ENCODE measurements around the gene RGS6.
A peak's percentile ranks its signal among the peaks of the same experiment; 100 is the strongest.

RGS6 gene

DNA sequence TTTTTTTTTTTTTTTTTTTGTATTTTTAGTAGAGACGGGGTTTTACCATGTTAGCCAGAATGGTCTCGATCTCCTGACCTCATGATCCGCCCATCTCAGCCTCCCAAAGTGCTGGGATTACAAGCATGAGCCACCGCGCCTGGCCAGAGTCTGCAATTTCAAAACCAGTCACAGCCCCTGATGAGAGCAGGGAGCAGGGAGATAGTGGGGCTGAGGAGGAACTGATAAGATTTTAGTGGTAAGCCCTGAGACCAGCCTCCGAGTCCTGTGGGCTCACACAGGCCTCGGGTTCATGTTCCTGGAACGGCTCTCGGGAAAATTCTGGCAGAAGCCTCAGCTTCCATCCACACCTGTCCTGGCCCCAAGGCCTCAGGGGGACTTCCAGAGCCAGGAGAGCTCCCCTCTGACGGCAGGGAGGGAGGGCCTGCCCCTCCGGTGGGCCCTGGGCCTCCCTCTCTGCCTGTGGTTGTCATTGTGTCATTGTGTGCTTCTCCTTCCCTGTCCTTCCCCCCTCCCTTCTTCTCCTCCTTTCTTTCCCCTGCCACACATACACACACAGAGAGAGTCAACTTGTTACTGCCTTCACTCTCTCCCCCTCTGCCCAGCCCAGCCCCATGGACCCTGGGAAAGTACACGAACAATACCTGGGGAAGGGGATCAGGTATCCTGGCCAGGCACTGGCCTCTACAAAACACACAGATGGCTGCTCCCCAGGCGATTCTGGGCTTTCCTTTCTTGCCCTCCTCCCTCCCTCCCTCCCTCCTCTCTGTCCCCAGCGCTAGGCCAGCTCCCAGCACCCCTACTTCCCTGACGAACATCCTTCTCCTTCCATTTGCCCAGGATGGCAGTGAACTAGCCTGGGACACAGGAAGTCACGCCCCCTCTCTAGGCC lies 667.6 kb downstream of the RGS6 start:
- no peak for DNase-seq (ENCODE audit: insufficient read length, low spot score)
- TF ChIP-seq POLR2A (IDR thresholded peaks at IDR 0.05; ENCODE audit: low read depth, low read length): no peak
- FAIRE-seq: no peak

GRCh38 chr14:72600551-72601330 lies 668.5 kb downstream of the RGS6 start:
- DNase-seq (ENCODE audit: insufficient read length, low spot score) (no peak), FAIRE-seq (no peak)
- no peak for TF ChIP-seq POLR2A (IDR thresholded peaks at IDR 0.05; ENCODE audit: low read depth, low read length)

DNA sequence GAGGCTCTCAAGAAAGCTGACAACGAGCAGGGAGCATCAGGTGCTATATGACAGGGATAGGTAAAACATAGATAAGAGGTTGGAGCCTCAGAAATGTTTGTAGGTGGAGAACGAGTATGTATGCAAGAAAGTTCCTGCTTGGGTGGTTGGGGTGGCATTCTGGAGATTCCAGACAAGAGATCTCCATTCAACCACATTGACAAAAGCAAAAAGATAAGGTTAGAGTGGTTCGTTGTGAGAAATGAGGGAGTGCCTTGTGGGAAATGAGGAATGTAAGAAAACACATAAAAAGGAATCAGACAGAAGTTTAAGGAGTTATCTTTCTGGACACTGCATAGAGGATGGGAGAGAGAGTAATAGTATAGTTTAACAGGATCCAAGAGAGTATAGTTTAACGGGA lies 671.4 kb downstream of the RGS6 start:
- DNase-seq (ENCODE audit: insufficient read length, low spot score): no peak
- no peak for FAIRE-seq
- no peak for TF ChIP-seq POLR2A (IDR thresholded peaks at IDR 0.05; ENCODE audit: low read depth, low read length)

GRCh38 chr14:72604133-72604532 lies 671.9 kb downstream of the RGS6 start:
- no peak for DNase-seq (ENCODE audit: insufficient read length, low spot score)
- FAIRE-seq: no peak
- TF ChIP-seq POLR2A (IDR thresholded peaks at IDR 0.05; ENCODE audit: low read depth, low read length): no peak

DNA sequence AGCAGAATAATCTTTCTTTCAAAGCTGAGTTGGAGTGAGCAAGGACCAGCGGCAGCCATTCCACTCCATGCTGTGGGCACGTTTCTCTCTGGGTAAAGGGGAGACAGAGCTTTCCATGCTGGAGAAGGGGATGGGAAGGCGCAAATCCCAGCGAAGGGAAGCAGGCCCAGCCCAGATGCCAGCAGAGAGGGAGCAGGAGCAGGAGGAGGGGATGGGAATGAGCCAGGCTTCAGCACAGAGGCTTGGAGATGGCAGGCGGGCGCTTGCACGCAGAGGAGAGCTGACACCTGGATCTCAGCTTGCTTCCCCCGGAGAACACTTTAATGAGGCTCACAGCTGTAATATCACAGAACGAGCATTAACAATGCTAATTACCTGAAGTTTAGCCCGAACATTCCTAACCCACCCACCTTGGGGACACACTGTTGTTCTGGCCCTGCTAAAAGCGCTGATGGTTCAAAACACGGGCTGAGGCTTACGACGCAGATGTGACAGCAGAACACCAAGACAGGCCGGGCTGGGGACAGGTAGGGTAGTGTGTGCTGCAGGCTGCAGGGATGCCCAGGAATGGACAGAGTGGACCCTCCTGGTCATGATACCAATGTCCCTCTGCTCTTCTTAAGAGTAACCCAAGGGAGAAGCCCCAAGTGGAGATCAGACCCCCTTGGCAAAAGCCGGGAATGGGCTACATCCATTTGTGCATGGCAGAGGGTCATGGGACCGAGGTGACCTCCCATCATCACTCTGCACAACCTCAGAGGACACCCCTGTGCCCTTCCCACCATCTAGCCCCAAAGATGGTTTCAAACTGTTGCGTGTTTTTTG lies 673.1 kb downstream of the RGS6 start:
- no peak for TF ChIP-seq POLR2A (IDR thresholded peaks at IDR 0.05; ENCODE audit: low read depth, low read length)
- no peak for DNase-seq (ENCODE audit: insufficient read length, low spot score)
- no peak for FAIRE-seq

GRCh38 chr14:72605921-72606220 lies 673.6 kb downstream of the RGS6 start:
- DNase-seq (ENCODE audit: insufficient read length, low spot score): no peak
- TF ChIP-seq POLR2A (IDR thresholded peaks at IDR 0.05; ENCODE audit: low read depth, low read length): no peak
- FAIRE-seq: no peak

DNA sequence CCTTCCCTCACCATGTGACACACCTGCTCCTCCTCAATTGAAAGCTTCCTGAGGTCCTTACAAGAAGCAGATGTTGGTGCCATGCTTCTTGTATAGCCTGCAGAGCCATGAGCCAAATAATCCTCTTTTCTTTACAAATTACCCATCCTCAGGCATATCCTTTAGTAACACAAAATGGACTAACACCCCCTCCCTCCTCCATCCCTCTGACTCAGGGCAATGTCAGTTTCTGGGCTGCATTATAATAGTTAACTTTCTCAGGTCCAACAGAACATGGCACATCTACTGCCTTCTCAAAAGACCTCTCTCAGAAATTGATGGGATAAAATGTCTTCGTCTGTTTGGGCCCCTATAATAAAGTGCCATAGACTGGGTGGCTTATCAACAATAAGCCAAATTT lies 674.6 kb downstream of the RGS6 start:
- TF ChIP-seq POLR2A (IDR thresholded peaks at IDR 0.05; ENCODE audit: low read depth, low read length): no peak
- FAIRE-seq (no peak), DNase-seq (ENCODE audit: insufficient read length, low spot score) (no peak)

- DNase-seq (ENCODE audit: insufficient read length, low spot score): no peak
- FAIRE-seq: no peak
- TF ChIP-seq POLR2A (IDR thresholded peaks at IDR 0.05; ENCODE audit: low read depth, low read length): no peak
Measured at GRCh38 chr14:72607386-72608130, 675.3 kb downstream of the RGS6 start.

GRCh38 chr14:72608391-72609204 lies 676.4 kb downstream of the RGS6 start:
- no peak for TF ChIP-seq POLR2A (IDR thresholded peaks at IDR 0.05; ENCODE audit: low read depth, low read length)
- peak; percentile 53 for FAIRE-seq
- DNase-seq (ENCODE audit: insufficient read length, low spot score): peak; percentile 97

- no peak for TF ChIP-seq POLR2A (IDR thresholded peaks at IDR 0.05; ENCODE audit: low read depth, low read length)
- FAIRE-seq: no peak
- no peak for DNase-seq (ENCODE audit: insufficient read length, low spot score)
Measured at GRCh38 chr14:72609205-72609916, 677.1 kb downstream of the RGS6 start.

GRCh38 chr14:72610096-72610830 lies 678.0 kb downstream of the RGS6 start:
- DNase-seq (ENCODE audit: insufficient read length, low spot score) (no peak), FAIRE-seq (no peak)
- TF ChIP-seq POLR2A (IDR thresholded peaks at IDR 0.05; ENCODE audit: low read depth, low read length): no peak
